EH (cell line): Measurements from ENCODE around the gene MACF1.
A peak's percentile ranks its signal among the peaks of the same experiment; 100 is the strongest.
"Not testable (repeated sequence)": the region's sequence is repeated elsewhere in the genome, so short reads cannot be mapped to it uniquely, and the experiment has no call there.

Experiments
- DNase-seq: peaks from one replicate; pipeline ENCODE4 v3.0.0-alpha.2; 2015; ENCODE audit warnings: low read depth

MACF1 gene

DNA sequence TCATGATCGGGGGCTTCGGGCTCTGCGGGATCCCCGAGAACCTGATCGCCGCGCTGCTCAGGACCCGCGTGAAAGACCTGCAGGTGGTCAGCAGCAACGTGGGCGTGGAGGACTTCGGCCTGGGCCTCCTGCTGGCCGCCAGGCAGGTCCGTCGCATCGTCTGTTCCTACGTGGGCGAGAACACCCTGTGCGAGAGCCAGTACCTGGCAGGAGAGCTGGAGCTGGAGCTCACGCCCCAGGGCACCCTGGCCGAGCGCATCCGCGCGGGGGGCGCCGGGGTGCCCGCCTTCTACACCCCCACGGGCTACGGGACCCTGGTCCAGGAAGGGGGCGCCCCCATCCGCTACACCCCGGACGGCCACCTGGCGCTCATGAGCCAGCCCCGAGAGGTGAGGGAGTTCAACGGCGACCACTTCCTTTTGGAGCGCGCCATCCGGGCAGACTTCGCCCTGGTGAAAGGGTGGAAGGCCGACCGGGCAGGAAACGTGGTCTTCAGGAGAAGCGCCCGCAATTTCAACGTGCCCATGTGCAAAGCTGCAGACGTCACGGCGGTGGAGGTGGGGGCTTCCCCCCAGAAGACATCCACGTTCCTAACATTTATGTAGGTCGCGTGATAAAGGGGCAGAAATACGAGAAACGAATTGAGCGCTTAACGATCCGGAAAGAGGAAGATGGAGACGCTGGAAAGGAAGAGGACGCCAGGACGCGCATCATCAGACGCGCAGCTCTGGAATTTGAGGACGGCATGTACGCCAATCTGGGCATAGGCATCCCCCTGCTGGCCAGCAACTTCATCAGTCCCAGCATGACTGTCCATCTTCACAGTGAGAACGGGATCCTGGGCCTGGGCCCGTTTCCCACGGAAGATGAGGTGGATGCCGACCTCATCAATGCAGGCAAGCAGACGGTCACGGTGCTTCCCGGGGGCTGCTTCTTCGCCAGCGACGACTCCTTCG is 310.9 kb downstream of the MACF1 start:
- peak; percentile 62 for DNase-seq

DNA sequence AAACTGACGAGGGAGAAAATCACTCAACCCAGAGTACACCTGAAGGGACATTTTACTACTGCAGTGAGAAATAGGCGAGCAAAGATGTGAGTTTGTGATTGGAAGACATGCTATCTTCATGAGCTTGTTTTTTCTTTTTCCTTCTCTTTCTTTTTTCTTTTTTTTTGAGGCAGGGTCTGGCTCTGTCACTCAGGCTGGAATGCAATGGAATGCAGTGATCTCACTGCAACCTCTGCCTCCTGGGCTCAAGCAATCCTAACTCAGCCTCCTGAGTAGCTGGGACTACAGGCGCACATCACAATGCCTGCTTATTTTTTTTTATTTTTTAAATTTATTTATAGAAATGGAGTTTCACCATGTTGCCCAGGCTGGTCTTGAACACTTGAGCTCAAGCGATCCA is 312.3 kb downstream of the MACF1 start:
- peak; percentile 27 for DNase-seq

DNA sequence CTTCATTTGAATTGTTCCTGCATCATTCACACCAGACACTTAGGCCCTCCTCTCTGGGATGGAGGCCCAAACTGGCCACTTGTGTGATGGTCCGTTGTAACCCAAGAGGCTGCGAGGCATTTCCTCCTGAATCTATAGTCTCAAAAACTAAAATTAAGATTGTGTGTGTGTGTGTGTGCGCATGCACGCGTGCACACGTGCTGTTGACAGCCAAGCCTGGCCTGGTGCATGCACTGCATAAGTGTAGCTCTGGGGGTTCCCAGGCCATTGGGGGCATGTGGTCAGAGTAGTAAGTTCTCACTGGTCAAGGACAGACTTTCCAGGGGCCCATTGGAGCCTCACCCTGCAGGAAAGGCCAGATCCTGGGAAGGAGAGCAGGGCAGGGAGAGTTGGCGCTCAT is 313.4 kb downstream of the MACF1 start:
- DNase-seq, result not testable (repeated sequence)

DNA sequence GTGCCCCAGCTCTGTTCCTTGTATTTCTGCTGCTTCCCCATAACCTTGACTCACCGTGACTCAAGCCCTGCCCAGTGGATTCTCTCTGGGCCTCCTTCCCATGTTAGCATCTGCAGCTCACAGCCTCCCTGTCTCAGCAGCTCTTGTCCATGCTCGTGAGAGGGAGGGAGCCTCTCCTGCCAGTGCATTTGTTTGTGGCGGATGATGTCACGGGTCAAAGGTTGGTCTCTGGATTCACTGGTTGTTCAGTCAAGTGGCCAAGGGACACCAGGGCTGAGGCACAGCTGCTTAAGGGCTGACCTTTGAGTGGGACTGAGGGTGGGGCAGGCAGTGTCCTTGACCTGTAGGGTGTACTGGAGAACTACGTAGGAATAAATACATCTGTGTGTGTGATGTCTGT is 314.9 kb downstream of the MACF1 start:
- DNase-seq, result not testable (repeated sequence)

DNA sequence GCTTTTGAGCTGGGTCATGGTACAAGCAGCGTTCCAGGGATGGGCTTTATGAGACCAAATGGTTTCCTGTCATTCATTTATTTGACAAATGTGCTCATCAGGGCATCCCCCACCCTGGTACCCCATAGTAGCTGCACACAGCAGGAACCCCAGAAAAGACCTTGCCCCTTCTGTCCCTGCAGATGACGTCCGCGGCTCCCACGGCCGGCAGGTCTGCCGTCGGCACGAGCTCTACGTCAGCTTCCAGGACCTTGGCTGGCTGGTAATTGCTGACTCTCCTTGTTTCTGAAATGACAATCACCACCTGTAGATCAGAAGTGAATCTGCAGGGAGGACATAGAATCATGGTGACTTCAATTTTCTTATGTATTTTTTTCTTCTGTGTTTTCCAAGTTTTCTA is 317.7 kb downstream of the MACF1 start:
- DNase-seq, result not testable (repeated sequence)

DNA sequence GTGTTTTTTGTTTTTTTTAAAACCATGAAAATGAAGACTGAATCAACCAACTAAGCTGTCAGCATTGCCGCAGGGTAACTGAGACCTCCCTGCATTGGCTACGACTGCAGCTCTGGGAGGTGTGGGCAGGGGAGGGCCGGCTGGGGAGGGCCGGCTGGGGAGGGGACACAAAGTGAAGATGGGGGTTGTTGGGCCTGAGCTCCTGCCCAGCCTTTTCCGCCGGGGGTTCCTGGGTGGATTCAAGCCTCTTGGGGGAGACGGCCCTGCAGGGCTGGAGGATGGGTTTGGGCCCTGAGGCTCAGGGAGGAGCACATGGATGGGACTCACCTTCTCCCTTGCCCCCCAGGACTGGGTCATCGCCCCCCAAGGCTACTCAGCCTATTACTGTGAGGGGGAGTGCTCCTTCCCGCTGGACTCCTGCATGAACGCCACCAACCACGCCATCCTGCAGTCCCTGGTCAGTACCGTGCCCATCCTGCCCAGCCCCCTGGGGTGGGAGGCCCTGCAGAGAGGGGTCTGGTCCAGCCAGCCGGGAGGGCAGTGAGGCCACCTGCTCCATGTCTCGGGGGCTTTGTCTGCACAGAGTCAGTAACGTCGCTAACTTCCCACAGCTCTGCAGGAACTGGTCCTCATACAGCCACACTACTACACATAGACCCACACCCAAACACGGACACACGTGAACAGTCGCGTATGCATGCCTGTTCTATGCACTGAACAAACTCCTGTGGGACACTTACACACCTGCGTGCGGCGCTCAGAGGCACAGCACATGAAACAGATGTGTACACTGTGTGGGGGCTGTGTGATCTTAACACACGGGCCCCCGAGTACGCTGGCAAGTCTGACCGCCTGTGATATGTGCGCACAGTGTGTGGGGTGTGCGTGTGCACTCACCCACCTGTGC is 318.4 kb downstream of the MACF1 start:
- no peak for DNase-seq

DNA sequence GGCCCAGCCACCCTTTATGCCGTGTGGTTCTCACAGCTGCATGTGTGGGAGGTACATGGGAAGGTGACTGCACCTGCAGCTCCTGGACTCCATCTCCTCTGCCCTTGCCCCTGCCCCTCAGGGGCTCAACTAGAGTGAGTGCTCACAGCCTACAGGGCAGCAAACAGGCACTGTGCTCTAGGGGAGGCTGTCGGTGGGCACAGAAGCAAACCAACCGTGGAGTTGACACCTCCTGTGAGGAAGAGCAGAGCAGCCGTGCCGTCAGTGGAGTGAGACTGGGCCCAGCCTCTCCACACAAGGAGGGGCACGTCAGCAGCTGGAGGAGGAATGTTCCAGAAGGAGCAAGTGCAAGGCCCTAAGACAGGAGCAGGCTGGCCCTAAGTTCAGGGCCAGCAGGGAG is 319.7 kb downstream of the MACF1 start:
- no peak for DNase-seq

DNA sequence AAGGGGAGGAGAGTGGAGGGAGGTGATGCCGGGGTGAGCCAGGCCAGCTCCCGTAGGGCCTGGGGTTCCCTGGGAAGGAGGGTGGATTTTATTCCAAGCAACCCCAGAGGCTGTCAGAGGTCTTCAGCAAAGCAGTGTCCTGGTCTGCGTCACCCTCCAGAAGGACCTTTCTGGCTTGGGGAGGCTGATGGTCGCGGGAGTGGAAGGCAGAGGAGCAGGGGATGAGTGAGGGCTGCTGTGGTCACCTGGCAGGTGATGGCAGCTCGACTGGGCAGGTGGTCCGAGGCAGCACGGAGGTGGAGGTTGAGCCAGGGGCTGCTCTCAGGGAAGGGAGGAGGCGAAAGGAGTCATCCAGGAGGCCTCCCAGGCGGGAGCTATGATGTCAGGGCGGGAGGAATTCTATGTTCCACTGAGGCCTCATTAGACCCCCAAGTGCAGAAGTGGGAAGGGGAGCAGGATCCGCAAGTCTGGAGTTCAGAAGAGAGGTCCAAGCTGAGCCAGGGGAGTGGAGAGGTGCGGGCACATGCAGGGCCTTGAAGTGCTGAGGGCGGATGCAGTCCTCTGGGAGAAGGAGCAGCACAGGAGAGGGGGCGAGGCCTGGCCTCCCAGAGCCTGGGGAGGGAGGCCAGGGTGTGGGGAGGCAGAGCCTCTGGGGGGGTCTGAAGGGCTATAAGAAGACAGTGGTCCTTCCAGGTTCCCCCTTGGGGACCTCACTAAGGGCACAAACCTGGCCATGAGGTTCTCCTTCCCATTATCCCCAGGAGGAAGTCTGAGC is 320.3 kb downstream of the MACF1 start:
- DNase-seq, result no peak

DNA sequence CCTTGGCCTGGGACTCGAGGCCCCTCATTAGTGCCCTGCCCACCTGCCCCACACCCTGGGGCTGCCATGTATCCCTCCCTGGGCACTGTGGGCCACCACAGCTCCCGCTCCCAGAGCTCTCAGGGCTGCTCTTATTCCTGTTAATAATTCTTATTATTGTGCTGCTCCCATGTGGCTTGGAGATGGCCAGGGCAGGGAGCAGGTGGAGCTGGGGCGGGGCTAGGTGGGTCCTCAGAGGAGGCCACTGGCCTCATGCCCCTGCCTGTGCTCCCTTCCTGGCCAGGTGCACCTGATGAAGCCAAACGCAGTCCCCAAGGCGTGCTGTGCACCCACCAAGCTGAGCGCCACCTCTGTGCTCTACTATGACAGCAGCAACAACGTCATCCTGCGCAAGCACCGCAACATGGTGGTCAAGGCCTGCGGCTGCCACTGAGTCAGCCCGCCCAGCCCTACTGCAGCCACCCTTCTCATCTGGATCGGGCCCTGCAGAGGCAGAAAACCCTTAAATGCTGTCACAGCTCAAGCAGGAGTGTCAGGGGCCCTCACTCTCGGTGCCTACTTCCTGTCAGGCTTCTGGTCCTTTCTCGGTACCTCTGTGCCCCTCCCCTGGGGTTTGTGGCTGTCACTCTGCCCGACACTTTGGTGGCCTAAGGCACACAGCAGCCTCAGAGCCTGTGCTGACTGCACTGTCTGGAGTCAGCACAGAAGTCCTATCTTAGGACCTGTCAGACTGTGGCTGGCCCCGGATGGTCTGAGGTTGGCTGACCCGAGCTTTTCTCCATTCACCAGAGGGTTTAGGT is 321.1 kb downstream of the MACF1 start:
- DNase-seq, result no peak

DNA sequence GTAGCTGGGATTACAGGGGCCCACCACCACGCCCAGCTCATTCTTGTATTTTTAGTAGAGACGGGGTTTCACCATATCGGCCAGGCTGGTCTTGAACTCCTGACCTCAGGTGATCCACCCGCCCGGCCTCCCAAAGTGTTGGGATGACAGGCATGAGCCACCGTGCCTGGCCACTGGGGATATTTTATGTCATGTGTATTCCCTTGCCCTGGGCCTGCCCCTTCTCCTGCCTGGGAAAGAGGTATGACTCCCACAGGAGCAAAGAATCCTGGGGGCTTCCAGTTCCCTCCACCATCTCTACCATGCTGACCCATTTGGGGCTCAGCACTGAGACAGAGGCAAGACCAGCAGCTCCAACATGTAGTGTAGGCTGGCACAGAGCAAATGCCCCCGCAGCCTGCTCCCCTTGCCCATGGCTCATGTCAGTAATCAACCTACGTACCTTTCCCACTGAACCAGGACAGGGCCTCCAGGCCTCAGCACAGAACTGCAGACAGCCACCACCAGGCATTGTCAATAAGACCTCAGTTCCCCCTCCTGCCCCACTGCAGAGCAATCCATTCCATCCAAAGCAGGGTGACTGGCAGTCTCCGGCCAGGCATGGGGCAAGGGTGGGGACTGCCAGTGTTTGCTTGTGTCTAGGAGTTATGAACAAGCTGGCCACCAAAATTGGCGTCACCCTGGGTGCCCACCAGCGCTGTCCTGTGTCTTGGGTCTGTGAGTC is 322.1 kb downstream of the MACF1 start:
- no peak for DNase-seq

DNA sequence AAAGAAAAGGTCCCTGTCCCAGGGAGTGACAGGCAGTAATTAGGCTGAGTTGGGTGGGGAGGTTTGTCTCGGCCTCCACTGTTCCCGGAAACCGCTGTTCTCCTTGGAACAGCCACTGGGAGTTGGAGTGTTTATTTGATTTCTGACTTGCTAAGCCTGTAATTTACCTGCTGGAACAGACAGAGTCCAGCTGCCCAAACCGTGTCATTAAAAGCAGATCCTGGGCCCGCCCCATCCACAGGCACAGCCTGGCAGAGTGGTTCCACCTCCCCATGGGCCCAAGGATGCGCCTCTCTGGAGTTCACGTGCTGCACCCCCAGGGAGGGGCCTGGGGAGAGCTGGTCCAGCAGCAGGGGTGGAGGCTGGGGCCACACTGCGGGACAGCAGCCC is 322.7 kb downstream of the MACF1 start:
- not testable (repeated sequence) for DNase-seq

DNA sequence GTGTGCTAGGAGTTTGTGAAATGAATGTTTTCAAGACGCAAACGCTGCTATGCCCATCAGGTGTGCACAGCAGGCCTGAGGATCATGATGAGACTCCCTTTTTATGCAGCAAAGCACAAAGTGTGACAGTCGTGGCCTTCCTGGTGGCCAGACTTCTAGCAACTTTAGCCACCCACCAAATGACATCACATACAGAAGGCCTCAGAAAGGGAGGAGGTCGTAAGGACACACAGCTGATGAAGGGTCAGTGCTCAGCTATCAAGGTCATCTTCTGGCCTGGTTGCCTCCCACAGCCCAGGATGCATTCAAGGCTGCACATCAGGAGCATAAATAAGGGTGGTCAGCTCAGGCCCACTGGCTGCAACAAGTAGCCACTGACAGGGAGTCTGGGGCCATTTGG is 323.6 kb downstream of the MACF1 start:
- DNase-seq, result no peak

DNA sequence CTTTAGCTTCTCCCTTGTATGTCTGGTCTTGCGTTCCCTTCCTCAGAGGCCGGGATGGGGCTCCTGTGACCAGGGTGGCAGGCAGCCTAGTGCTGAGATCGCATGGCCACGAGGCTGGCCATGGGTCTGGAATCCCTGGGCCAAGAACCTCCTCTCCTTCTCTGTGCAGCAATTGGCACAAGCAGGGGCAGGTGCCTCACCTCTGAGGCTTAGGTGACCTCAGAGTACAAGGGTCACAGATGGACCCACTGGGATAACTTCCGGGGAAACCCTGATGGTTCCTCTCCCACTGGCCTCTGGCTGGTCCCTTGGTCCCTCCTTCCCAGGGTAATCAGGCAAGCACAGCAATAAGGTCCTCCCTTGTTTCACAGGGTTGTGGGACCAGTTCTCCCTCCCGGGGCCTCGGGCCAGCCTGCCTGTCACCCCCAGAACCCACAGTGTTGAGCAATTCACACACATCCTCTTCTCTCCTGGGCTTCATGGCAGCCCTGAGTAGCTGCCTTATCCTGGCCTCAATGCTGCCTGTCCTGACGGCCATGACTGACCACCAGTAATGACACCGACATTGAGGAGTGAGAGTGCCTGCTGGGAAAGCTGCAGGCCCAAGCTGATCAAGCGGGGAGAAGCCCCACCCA is 325.5 kb downstream of the MACF1 start:
- no peak for DNase-seq

DNA sequence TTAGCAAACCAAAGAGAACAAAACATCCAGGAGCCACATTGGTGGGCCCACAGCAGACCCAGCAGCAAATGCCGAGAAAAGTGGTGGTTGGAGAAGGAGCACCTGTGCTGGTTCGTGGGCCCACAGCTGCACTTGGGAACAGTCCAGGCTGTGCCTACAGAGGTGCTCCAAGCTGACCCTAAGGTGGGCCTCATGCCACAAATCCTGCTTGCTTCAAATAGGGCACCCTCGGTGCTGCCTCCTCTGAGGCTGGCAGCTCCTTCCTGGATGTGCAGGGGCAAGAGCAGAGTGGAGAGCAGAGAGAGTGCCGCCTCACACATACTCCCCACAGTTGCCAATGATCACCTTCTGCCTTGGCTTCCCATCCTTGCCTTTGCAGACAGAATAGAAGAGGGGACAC is 327.0 kb downstream of the MACF1 start:
- DNase-seq, result no peak

DNA sequence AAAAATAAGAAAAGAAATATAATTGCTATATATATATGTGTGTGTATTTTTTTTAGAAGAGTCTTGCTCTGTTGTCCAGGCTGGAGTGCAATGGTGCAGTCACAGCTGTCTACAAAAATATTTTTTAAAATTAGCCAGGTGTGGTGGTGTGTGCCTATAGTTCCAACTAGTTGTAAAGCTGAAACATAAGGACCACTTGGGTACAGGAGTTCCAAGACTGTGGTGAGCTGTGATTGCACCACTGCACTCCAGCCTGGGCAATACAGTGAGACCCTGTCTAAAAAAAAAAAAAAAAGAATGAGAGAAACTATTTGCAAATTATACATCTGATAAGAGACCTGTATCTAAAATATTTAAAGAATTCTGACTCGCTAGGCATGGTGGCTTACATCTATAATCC is 328.9 kb downstream of the MACF1 start:
- no peak for DNase-seq
